ENCODE measurements around the gene NFU1.

GRCh38 chr2:69372767-69373166, 64.5 kb downstream of the NFU1 start:
- TF ChIP-seq, protein P1, sequence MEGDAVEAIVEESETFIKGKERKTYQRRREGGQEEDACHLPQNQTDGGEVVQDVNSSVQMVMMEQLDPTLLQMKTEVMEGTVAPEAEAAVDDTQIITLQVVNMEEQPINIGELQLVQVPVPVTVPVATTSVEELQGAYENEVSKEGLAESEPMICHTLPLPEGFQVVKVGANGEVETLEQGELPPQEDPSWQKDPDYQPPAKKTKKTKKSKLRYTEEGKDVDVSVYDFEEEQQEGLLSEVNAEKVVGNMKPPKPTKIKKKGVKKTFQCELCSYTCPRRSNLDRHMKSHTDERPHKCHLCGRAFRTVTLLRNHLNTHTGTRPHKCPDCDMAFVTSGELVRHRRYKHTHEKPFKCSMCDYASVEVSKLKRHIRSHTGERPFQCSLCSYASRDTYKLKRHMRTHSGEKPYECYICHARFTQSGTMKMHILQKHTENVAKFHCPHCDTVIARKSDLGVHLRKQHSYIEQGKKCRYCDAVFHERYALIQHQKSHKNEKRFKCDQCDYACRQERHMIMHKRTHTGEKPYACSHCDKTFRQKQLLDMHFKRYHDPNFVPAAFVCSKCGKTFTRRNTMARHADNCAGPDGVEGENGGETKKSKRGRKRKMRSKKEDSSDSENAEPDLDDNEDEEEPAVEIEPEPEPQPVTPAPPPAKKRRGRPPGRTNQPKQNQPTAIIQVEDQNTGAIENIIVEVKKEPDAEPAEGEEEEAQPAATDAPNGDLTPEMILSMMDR (IDR thresholded peaks at IDR 0.05) = no peak
- TF ChIP-seq POLR2A (IDR thresholded peaks at IDR 0.05) = no peak
